ENCODE data around the gene USP15.

USP15 gene

GRCh38 chr12:62259993-62260732 is at the start of gene USP15:
TSS of gene USP15 (plus strand) at chr12:62260404. CDS start at chr12:62260415, 11 bp downstream.
- Mint-ChIP-seq H3K27ac (peak within 1 kb of the TSS; percentile 99), H3K4me1 (ENCODE audit: low read depth) (peaks cover 48% of the 10 kb centered on the region)

GRCh38 chr12:62210422-62210821 is 49.8 kb upstream of the USP15 start:
- no peak overlapping the region for H3K4me3 Mint-ChIP-seq
- peaks cover 7% of the 10 kb centered on the region for H3K27me3 Mint-ChIP-seq (ENCODE audit: low read depth)
- H3K36me3 Mint-ChIP-seq (ENCODE audit: low read depth) = no peaks in the 10 kb centered on the region
- no peaks in the 10 kb centered on the region for H3K9me3 Mint-ChIP-seq
- DNase-seq (ENCODE audit: low spot score) = no peak
- peaks cover 9% of the 10 kb centered on the region for H3K4me1 Mint-ChIP-seq (ENCODE audit: low read depth)
- H3K27ac Mint-ChIP-seq = no peak overlapping the region

More at GRCh38 chr12:62259993-62260732, at the start of gene USP15:
- H3K27me3 Mint-ChIP-seq (ENCODE audit: low read depth) = no peaks in the 10 kb centered on the region
- peaks cover 30% of the 10 kb centered on the region for H3K36me3 Mint-ChIP-seq (ENCODE audit: low read depth)
- H3K4me3 Mint-ChIP-seq = peak within 1 kb of the TSS; percentile 98
- H3K9me3 Mint-ChIP-seq = no peaks in the 10 kb centered on the region
- peak; percentile 96 for DNase-seq (ENCODE audit: low spot score)

GRCh38 chr12:62211510-62211909 is 48.7 kb upstream of the USP15 start:
- Mint-ChIP-seq H3K36me3 (ENCODE audit: low read depth) (no peaks in the 10 kb centered on the region), H3K27ac (no peak overlapping the region), H3K4me3 (no peak overlapping the region), H3K9me3 (no peaks in the 10 kb centered on the region), H3K27me3 (ENCODE audit: low read depth) (peaks cover 7% of the 10 kb centered on the region), H3K4me1 (ENCODE audit: low read depth) (peaks cover 12% of the 10 kb centered on the region)
- DNase-seq (ENCODE audit: low spot score) = no peak

- Mint-ChIP-seq H3K4me1 (ENCODE audit: low read depth) (peaks cover 12% of the 10 kb centered on the region), H3K4me3 (no peak overlapping the region), H3K36me3 (ENCODE audit: low read depth) (no peaks in the 10 kb centered on the region), H3K9me3 (no peaks in the 10 kb centered on the region), H3K27me3 (ENCODE audit: low read depth) (peaks cover 9% of the 10 kb centered on the region), H3K27ac (no peak overlapping the region)
- no peak for DNase-seq (ENCODE audit: low spot score)
Observed at GRCh38 chr12:62214846-62215245, 45.4 kb upstream of the USP15 start.

- DNase-seq (ENCODE audit: low spot score) = no peak
- peaks cover 9% of the 10 kb centered on the region for H3K27me3 Mint-ChIP-seq (ENCODE audit: low read depth)
- H3K4me1 Mint-ChIP-seq (ENCODE audit: low read depth) = peaks cover 10% of the 10 kb centered on the region
- H3K9me3 Mint-ChIP-seq = no peaks in the 10 kb centered on the region
- peak overlapping the region; percentile 24 for H3K4me3 Mint-ChIP-seq
- H3K36me3 Mint-ChIP-seq (ENCODE audit: low read depth) = no peaks in the 10 kb centered on the region
- peak overlapping the region; percentile 55 for H3K27ac Mint-ChIP-seq
Observed at GRCh38 chr12:62215506-62215905, 44.7 kb upstream of the USP15 start.

GRCh38 chr12:62217466-62218194 is 42.6 kb upstream of the USP15 start:
- no peak overlapping the region for H3K27ac Mint-ChIP-seq
- H3K36me3 Mint-ChIP-seq (ENCODE audit: low read depth) = no peaks in the 10 kb centered on the region
- no peak for DNase-seq (ENCODE audit: low spot score)
- peaks cover 9% of the 10 kb centered on the region for H3K4me1 Mint-ChIP-seq (ENCODE audit: low read depth)
- no peak overlapping the region for H3K4me3 Mint-ChIP-seq
- H3K27me3 Mint-ChIP-seq (ENCODE audit: low read depth) = peaks cover 14% of the 10 kb centered on the region
- no peaks in the 10 kb centered on the region for H3K9me3 Mint-ChIP-seq

GRCh38 chr12:62221107-62221506 is 39.1 kb upstream of the USP15 start:
- Mint-ChIP-seq H3K27me3 (ENCODE audit: low read depth) (peaks cover 17% of the 10 kb centered on the region), H3K27ac (no peak overlapping the region), H3K4me3 (no peak overlapping the region), H3K4me1 (ENCODE audit: low read depth) (no peaks in the 10 kb centered on the region), H3K9me3 (no peaks in the 10 kb centered on the region), H3K36me3 (ENCODE audit: low read depth) (no peaks in the 10 kb centered on the region)
- DNase-seq (ENCODE audit: low spot score) = no peak

GRCh38 chr12:62224601-62225000 is 35.6 kb upstream of the USP15 start:
- peaks cover 19% of the 10 kb centered on the region for H3K27me3 Mint-ChIP-seq (ENCODE audit: low read depth)
- H3K27ac Mint-ChIP-seq = no peak overlapping the region
- DNase-seq (ENCODE audit: low spot score) = no peak
- H3K4me3 Mint-ChIP-seq = no peak overlapping the region
- no peaks in the 10 kb centered on the region for H3K4me1 Mint-ChIP-seq (ENCODE audit: low read depth)
- H3K36me3 Mint-ChIP-seq (ENCODE audit: low read depth) = no peaks in the 10 kb centered on the region
- H3K9me3 Mint-ChIP-seq = no peaks in the 10 kb centered on the region

- Mint-ChIP-seq H3K27me3 (ENCODE audit: low read depth) (peaks cover 10% of the 10 kb centered on the region), H3K36me3 (ENCODE audit: low read depth) (no peaks in the 10 kb centered on the region), H3K4me1 (ENCODE audit: low read depth) (no peaks in the 10 kb centered on the region), H3K4me3 (no peak overlapping the region), H3K9me3 (no peaks in the 10 kb centered on the region), H3K27ac (no peak overlapping the region)
- no peak for DNase-seq (ENCODE audit: low spot score)
Observed at GRCh38 chr12:62227091-62227490, 33.1 kb upstream of the USP15 start.

- DNase-seq (ENCODE audit: low spot score) = no peak
- Mint-ChIP-seq H3K4me3 (no peak overlapping the region), H3K9me3 (no peaks in the 10 kb centered on the region), H3K27ac (no peak overlapping the region), H3K27me3 (ENCODE audit: low read depth) (peaks cover 6% of the 10 kb centered on the region), H3K4me1 (ENCODE audit: low read depth) (no peaks in the 10 kb centered on the region), H3K36me3 (ENCODE audit: low read depth) (no peaks in the 10 kb centered on the region)
Observed at GRCh38 chr12:62230652-62231051, 29.6 kb upstream of the USP15 start.

GRCh38 chr12:62232143-62232729 is 28.0 kb upstream of the USP15 start:
- Mint-ChIP-seq H3K36me3 (ENCODE audit: low read depth) (no peaks in the 10 kb centered on the region), H3K27me3 (ENCODE audit: low read depth) (peaks cover 6% of the 10 kb centered on the region), H3K27ac (no peak overlapping the region), H3K4me1 (ENCODE audit: low read depth) (no peaks in the 10 kb centered on the region), H3K9me3 (no peaks in the 10 kb centered on the region), H3K4me3 (no peak overlapping the region)
- DNase-seq (ENCODE audit: low spot score) = no peak

GRCh38 chr12:62233805-62234204 is 26.4 kb upstream of the USP15 start:
- Mint-ChIP-seq H3K4me3 (no peak overlapping the region), H3K27me3 (ENCODE audit: low read depth) (peaks cover 5% of the 10 kb centered on the region), H3K9me3 (no peaks in the 10 kb centered on the region), H3K4me1 (ENCODE audit: low read depth) (no peaks in the 10 kb centered on the region), H3K36me3 (ENCODE audit: low read depth) (no peaks in the 10 kb centered on the region), H3K27ac (no peak overlapping the region)
- DNase-seq (ENCODE audit: low spot score) = no peak

- H3K4me1 Mint-ChIP-seq (ENCODE audit: low read depth) = peaks cover 3% of the 10 kb centered on the region
- H3K36me3 Mint-ChIP-seq (ENCODE audit: low read depth) = no peaks in the 10 kb centered on the region
- no peak overlapping the region for H3K4me3 Mint-ChIP-seq
- no peak for DNase-seq (ENCODE audit: low spot score)
- no peaks in the 10 kb centered on the region for H3K9me3 Mint-ChIP-seq
- H3K27ac Mint-ChIP-seq = no peak overlapping the region
- H3K27me3 Mint-ChIP-seq (ENCODE audit: low read depth) = peaks cover 14% of the 10 kb centered on the region
Observed at GRCh38 chr12:62239571-62239970, 20.6 kb upstream of the USP15 start.

Measured in T-helper 2 cell treated with Interferon-gamma antibody and Interleukin-4, amounts not matched to agents 5 μg/mL and 100 μg/mL, for 36 hours (primary cell).